Lower lobe of right lung (tissue), 2 donors: ENCODE data around the gene MRPL42. TPM values are rescaled to one million over a fixed set of nuclear protein-coding genes. Genes with fewer than 3 reads are reported as not detected.
"Not testable (repeated sequence)": the region's sequence is repeated elsewhere in the genome, so short reads cannot be mapped to it uniquely, and the experiment has no call there.

Experiments used
- ATAC-seq, 2 donors: fragments of 200-7000 bp; cut with Tn5 transposase; one replicate each; pipeline ENCODE4 v1.9.1; 2020 to 2022; ENCODE audit warnings: mild to moderate bottlenecking in 2 of 2, moderate library complexity in 2 of 2
- DNase-seq: peaks from one replicate; pipeline ENCODE4 v3.0.0-alpha.2; 2020
- H3K27ac ChIP-seq: fragments of 200-600 bp; one replicate; pipeline ENCODE4 v1.8.0; 2022
- H3K27me3 ChIP-seq: fragments of 200-600 bp; one replicate; pipeline ENCODE4 v1.8.0; 2022; ENCODE audit warnings: low read depth
- H3K36me3 ChIP-seq: fragments of 200-600 bp; one replicate; pipeline ENCODE4 v1.8.0; 2022; ENCODE audit warnings: mild to moderate bottlenecking
- H3K4me1 ChIP-seq: fragments of 200-600 bp; one replicate; pipeline ENCODE4 v1.8.0; 2022
- H3K4me3 ChIP-seq: fragments of 200-600 bp; one replicate; pipeline ENCODE4 v1.8.0; 2022; ENCODE audit warnings: mild to moderate bottlenecking
- H3K9me3 ChIP-seq: fragments of 200-600 bp; one replicate; pipeline ENCODE4 v1.8.0; 2022
- CTCF ChIP-seq: fragments of 200-600 bp; IDR thresholded peaks from one replicate; pipeline ENCODE4 v1.8.0; 2022; ENCODE audit warnings: antibody characterized with exemption, mild to moderate bottlenecking
- intact Hi-C: fragments of 100-400 bp; cut with DNase I; formaldehyde crosslinking; loops from one replicate; pipeline ENCODE4 v1.11.0; 2022
- total RNA-seq: library from RNA; stranded (reverse); fragmentation: NEBNext Ultra II Directional; extraction: Animal tissue kit (Norgen Biotek cat#: 25700); gene quantifications from one replicate; pipeline ENCODE4 v1.2.1, GENCODE V29; 2021
- donor health status: DM: no; HTN: yes; CAD: no; lungs with severe emphysema.

MRPL42 gene
- total RNA-seq, 1 donor from 2014 or later: 44.4 TPM

GRCh38 chr12:93426412-93426805, 40.9 kb upstream of the MRPL42 start:
- DNase-seq: no peak
- Histone ChIP-seq H3K4me3 (no peak overlapping the region), H3K27me3 (no peaks in the 10 kb centered on the region), H3K36me3 (no peaks in the 10 kb centered on the region), H3K4me1 (peaks cover 89% of the 10 kb centered on the region), H3K27ac (peak overlapping the region; percentile 42), H3K9me3 (no peaks in the 10 kb centered on the region)
- no peak for TF ChIP-seq CTCF
- intact Hi-C loops: no loop called here
- no peak for ATAC-seq

GRCh38 chr12:93427779-93428564, 39.3 kb upstream of the MRPL42 start:
- no peaks in the 10 kb centered on the region for H3K9me3 ChIP-seq
- ATAC-seq (peak; percentile 42 to 67), DNase-seq (no peak)
- no peak overlapping the region for H3K27ac ChIP-seq
- H3K27me3 ChIP-seq: no peaks in the 10 kb centered on the region
- no peak for TF ChIP-seq CTCF
- H3K36me3 ChIP-seq: no peaks in the 10 kb centered on the region
- peaks cover 78% of the 10 kb centered on the region for H3K4me1 ChIP-seq
- intact Hi-C loops: no loop called here
- no peak overlapping the region for H3K4me3 ChIP-seq

- Histone ChIP-seq H3K4me3 (no peak overlapping the region), H3K9me3 (no peaks in the 10 kb centered on the region), H3K4me1 (peaks cover 78% of the 10 kb centered on the region), H3K36me3 (no peaks in the 10 kb centered on the region), H3K27me3 (no peaks in the 10 kb centered on the region), H3K27ac (no peak overlapping the region)
- DNase-seq (no peak), ATAC-seq (no peak)
- intact Hi-C loops: no loop called here
- TF ChIP-seq CTCF: no peak
These were observed 37.9 kb upstream of the MRPL42 start for GRCh38 chr12:93429448-93429847.

- H3K27ac ChIP-seq: no peak overlapping the region
- intact Hi-C loops: no loop called here
- H3K27me3 ChIP-seq: no peaks in the 10 kb centered on the region
- ATAC-seq: no peak
- peaks cover 78% of the 10 kb centered on the region for H3K4me1 ChIP-seq
- H3K36me3 ChIP-seq: no peaks in the 10 kb centered on the region
- H3K9me3 ChIP-seq: no peaks in the 10 kb centered on the region
- no peak for DNase-seq
- TF ChIP-seq CTCF: no peak
- H3K4me3 ChIP-seq: no peak overlapping the region
These were observed 37.5 kb upstream of the MRPL42 start for GRCh38 chr12:93429852-93430251.

GRCh38 chr12:93430280-93430679, 37.0 kb upstream of the MRPL42 start:
- H3K27me3 ChIP-seq: no peaks in the 10 kb centered on the region

GRCh38 chr12:93432031-93432430, 35.3 kb upstream of the MRPL42 start:
- DNase-seq, ATAC-seq, intact Hi-C loops, H3K36me3 ChIP-seq, H3K4me3 ChIP-seq, H3K9me3 ChIP-seq, H3K27ac ChIP-seq, H3K27me3 ChIP-seq: not testable (repeated sequence)
- H3K4me1 ChIP-seq: peaks cover 62% of the 10 kb centered on the region

More at GRCh38 chr12:93430280-93430679, 37.0 kb upstream of the MRPL42 start:
- H3K9me3 ChIP-seq: no peaks in the 10 kb centered on the region
- no peak overlapping the region for H3K27ac ChIP-seq
- intact Hi-C loops: no loop called here
- peaks cover 78% of the 10 kb centered on the region for H3K4me1 ChIP-seq
- ATAC-seq: no peak
- no peak overlapping the region for H3K4me3 ChIP-seq
- TF ChIP-seq CTCF: no peak
- no peak for DNase-seq
- no peaks in the 10 kb centered on the region for H3K36me3 ChIP-seq
